Activated CD4-positive, CD25-positive, alpha-beta regulatory T cell (primary cell): ENCODE measurements around the gene KRAS.

ENCODE experiments used
- DNase-seq, 4 experiments: peaks; one replicate each; lab custom pipeline; 2025; lab: John Stamatoyannopoulos, UW

Gene KRAS

DNA sequence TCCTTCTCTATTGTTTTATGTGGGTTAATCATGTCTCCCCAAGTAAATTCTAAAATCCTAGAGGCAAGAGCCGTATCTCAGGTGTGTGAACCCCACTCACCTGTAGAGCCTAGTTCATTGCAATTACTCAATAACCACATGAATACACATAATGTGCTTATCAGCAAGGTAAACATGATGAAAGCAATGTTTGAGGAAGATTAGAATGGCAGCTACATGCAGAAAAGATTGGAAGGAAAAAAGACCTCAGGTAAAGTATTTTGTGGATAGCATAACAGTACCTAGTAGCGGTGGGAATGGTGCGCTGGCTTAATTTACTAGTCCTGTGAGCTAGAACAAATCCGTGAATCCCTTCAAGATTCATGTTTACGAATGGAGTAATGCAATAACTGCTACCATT is 5.3 kb upstream of the KRAS start:
- no peak for DNase-seq

DNA sequence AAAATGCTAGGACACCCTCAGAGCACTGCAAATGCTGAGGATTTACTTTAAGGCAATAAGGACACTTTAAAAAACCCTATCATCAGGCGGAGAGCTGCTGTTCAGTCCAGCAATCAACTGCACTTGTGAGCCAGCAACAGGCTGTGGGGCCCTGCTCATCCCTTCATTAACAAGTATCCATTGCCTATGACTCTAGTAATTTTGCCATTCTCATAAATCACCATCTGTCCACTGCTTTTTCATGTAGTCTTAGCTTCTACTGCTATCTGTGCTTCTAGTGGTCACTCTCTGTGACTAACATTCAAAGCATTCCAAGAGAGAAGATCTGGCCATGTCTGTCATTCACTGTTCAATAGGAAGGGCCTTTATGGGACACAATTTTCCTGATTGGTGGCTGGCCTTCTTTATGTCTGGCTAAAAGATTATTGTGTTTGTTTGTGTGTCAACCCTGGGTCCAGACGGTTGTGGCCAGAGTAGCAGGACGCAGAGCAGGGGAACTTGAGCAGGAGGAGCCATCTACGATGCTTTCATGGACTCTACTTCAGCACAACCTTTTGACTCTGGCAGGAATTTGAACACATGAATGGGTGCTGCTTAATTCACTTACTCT is 3.6 kb upstream of the KRAS start:
- no peak for DNase-seq

DNA sequence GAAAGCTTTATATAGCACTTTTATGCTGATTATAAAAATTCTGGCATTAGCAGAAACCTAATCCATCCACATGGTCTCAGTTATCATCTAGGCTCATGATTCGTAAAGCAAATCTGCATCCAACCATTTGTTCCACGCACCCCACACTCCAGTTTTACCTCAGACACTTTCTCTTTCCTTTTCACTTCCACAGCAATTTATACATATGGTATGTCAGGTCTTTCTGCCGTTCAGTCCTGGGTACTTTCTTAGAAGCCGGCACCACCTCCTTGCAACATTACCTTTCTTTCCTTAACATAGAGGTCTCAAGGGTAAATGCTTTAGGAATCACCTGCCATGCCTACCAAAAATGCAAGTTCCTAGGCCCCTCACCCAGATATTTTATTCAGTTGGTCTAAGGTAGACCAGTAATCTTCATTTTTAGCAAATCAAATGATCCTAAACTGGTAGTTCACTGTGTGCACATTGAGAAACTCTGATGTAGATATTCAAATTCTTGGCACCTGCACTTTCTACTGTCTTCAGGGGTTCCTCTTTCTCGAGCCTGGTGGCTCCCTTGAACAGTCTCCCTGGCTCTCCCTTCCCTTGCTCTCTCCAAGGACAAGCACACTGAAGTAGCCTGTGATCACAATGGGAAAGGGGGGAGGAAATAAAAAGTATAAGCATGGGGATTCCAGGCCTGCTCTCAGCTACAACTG is 2.8 kb upstream of the KRAS start:
- no peak for DNase-seq

DNA sequence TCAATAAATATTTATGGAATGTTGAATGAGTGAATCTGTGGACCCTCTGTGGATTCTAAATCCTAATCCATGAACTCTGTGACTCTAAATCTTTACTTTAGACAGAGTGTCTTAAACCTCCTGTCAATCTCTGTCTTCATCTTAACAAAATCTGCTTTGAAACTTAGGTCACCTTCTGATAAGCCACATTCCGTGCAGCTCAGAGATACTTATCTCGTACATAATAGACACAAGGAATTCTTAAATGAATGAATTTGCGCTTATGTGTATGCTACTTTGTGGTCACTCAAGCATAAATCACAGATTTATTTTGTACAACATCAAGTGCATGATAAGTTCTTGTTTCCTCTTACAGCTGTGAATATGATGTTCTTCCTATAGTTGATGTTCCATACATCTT is 2.2 kb upstream of the KRAS start:
- DNase-seq: no peak

DNA sequence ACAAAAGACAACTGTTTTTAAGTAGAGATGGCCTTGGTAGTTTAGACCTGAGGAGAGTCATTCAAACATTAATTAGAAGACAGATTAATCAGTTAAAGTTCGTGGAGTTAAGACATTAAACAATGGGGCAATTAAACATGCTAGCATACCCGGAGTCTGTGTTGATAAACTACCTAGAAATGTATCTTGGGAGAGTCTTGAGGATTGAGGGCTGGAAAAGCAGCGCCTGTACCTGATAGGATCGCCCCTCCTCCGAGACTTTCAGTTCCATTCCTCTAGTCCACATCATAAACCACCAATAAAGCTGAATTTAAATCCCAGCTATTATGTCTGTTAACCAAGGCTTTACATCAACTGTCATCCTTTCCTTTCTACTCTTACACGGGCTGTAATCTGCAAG is 1.0 kb upstream of the KRAS start:
- no peak for DNase-seq

DNA sequence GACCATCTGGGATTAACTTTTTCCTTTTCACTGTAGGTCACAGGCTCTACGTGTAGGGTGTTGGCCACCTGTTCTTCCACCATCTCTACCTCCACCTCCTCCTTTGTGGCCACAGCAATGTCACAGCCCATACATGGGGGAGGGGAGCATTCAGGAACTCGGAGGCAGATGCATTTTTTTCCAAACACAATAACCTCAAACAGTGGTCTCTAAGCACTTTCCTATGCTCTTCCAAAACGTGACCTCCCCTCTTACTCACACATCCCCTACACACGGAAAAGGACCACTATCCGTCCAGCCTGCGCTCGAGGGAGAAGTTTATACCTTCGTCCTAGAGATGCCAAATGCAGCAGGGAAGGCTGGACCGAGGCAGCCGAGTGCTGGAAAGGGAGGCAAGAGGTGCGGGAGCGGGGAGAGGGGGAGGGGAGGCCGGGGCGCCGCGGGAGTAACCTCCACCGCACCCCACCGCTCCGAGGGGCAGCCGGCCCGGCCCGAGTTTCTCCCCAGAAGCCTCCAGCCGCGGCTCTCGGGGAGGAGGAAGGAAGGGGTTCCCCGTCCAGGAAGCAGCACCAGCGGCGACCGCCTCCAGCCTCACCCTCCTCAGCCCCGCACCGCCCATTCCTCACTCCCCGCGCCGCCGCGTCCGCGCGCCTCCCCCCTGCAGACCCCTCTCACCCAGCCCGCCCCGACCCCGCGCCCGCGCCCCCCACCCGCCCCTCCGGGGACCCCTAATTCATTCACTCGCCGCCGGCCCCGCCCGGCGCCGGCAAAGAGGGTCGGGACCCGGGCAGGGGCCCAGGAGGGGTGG is 594 bp downstream of the KRAS start:
- peak in 2 of 4 experiments; percentile 12 to 15 for DNase-seq

DNA sequence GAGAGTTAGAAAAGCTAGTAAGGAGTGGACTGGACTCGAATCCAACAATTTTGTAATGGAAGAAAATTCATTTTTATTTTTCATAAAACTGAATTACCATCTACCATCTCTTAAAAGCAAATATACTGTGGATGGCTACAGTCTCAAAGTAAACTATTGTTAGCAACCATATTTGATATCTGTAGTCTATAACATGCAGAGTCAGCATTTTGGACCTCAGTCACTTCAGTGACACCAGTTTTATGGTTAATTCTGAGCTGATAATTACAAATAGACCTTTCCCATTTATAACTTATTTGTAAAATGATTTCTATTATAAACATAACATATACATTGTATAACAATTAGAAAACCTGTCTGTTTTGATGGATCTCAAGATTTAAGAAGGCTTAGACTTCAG is 2.0 kb downstream of the KRAS start:
- DNase-seq: no peak

DNA sequence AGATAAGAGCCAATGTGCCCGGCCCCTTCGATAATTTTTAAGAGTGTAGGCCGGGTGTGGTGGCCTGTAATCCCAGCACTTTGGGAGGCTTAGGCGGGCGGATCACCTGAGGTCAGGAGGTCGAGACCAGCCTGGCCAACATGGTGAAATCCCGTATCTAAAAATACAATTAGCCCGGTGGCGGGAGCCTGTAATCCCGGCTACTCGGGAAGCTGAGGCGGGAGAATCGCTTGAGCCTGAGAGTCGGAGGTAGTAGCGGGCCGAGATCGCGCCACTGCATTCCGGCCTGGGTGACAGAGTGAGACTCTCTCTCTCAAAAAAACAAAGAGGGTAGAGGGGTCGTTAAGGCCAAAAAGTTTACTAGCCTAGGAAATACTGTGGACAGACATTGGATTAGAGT is 2.6 kb downstream of the KRAS start:
- no peak for DNase-seq

DNA sequence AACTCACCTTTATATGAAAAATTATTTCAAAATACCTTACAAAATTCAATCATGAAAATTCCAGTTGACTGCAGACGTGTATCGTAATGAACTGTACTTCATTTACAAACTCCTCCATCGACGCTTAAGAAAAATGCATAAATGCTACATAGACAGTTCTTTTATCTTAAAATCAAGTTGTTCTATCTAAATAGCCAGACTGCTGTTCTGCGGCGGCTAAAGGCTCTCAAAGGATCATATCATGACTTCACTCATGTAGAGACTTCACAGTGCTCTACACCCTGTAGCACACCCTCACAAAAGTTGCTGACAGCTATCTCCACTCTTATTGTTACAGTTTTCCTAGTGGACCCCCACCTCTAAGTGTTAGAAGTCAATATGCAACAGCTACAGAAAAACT is 5.2 kb downstream of the KRAS start:
- no peak for DNase-seq

DNA sequence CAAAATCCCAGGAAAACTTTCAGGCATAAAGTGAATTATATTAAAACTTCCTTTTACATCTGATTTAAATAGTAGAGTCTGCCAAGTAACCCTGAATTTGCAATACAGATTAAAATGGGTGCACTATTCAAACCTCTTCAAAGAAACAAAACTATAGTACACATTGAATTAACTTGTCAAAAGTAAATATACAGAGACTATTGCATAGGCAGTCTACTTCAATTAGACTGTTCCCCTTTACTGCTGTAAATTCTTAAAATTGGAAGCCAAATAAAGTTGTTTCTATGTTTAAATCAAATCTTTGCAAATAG is 7.1 kb downstream of the KRAS start:
- no peak for DNase-seq

DNA sequence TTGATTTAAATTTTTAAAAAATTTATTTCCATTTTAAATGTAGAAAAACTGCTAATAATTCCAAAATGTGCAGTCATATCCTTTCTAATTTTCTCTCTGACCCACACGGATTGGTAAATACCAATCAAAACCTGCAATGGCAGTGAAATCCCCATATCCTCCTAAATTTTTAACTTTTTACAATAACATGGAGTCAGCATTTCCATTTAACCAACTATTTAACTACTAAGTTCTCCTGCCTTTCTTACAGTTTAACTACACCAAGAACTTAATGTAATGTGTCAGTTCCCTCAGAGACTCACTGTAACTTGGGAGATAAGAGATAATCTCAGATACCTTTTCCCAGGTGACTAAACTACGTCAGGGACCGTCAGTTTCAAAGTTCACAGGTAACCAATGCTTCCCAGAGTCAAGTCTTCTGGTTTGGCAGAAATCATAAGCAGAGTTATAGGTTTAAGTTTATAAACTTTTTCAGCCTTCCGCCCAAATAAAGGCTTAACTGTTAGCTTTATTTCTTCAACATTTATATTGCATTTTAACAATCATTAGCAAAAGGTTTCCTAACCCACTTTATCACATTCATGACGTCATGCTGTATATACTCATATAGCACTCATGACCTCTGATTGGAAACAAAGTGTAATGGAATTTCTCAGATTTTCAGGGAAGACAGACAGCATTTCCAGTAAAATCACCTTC is 7.6 kb downstream of the KRAS start:
- no peak for DNase-seq

DNA sequence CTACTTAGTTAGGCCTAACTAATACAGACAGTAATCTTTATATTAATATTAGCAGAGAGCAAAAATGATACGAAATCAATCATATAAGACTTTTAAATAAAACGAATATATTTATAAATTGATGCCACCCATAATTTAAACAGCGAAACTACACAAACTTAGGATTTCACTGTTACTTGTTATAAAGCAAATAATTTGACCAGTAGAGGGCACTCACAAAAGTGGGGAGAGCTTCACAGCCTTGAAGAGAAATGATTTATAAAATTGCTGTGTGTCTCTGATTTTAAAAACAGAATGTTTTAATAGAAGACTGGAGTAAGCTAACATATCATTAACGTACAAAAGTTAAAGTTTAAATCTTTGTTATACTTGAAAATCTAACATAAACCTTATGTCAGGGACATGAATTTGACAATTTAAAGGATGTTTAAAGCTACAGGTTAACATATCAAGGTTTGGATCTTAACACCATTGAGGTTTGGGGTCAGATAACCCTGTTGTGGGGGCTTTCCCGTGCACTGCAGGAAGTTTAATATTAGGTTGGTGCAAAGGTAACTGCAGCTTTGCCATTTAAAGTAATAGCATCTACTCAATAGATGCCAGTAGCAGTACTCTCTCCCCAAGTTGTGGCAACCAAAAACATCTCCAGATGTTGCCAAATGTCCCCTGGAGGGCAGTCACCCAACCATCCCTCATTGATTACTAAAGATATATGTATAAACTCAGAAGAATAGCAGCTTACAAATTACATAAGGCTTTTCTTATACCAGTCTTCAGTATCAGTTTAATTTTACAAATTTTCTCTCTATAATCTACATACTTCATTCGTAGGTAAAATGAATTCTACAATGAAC is 9.3 kb downstream of the KRAS start:
- DNase-seq: no peak

DNA sequence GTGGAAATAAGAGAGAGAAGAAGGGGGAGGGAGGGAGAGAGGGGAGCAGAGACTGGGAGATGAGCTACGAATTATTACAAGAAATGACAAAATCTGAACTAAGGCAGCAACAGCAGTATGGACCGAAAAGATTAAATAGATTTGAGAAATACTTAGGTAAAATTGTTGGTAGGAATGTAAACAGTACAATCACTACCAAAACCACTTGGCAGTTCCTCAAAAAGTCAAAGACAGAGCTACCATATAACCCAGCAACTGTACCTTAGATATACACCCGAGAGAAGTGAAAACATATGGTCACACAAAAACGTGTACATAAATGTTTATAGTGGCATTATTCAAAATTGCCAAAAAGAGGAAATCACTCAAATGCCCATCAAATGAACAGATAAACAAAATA is 14.1 kb downstream of the KRAS start:
- DNase-seq: no peak

DNA sequence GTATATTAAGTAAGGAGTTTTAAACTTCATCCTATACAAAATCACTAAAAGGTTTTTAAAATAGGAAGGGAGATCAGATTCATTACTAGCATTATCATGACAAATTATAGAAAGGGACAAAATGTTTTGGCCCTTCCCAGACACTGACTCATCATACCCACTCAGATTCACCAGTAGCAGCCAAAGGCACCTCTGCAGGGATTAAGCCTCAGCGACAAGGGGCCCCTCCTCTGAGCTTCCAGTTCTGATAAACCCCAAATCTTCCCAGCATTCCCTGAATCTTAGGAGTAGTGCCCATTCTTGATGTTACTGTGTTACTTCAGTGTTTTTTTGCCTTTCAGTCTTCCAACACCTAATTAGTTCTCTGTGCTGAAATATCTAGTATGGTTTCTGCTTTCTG is 14.5 kb downstream of the KRAS start:
- no peak for DNase-seq

DNA sequence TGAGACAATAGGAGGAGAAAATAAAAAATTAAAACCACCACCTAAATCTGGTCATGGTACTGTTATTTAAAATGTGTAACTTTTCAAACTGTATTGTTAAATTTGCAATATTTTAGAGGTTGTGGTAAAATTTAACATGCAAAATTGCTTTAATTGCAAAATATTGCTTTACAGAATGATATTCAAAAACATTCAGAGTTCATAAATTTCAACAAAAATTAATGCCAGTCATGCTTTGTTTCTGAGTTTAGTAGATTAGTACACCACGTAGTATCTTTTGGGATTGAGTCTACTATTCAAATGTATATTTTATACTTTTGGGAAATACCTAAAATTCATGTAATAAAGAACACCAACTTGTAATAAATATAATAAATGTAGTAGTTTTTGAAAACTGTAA is 37.4 kb downstream of the KRAS start:
- DNase-seq: no peak

DNA sequence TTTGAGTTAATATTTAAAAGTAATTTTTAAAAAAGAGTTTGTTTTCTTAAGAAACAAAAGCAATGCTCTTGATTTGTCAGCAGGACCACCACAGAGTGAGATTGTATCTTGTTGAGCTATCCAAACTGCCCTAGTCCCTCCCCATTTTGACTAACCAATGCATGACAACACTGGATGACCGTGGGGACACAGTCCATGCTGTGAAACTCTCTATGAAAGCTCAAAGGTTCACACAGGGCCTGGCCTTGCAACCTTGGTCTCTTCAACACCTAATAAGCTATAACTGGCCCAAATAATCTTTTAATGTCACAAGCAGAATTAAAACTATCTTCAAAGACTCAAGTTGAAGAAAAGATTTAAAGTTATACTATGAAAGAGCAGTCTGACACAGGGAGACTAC is 42.2 kb downstream of the KRAS start:
- DNase-seq: no peak

DNA sequence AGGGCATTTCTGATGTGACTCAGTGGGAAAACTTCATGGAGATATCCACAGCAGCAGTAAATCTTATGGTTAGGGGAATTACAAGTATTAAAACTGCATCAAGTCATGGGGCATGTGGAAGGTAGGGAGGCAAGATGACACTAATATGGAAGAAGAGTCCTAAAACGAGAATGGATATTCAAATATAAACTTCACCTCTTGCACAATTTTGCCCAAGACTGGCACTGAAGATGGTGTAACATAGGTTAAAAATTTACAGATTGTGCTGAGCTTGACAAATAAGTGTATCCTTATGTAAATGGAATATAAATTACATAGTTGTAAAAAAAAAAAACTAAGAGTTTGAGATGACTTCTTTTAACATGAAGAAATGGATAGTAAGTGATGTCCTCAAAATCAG is 42.9 kb downstream of the KRAS start:
- DNase-seq: no peak

DNA sequence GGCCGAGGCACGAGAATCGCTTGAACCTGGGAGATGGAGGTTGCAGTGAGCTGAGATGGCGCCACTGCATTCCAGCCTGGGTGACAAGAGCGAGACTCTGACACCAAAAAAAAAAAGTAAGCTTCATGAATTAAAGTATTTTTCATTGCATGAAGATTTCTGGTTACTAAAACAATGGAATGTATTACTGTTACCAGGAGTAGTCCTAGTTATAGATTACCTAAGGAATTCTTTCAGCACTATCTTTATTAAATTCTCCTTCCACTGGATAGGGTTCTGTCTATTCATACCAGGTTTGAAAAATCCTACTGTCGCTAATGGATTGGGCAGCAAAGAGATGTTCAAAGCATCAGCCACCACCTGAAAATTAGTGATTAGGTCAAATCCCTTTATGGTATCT is 43.3 kb downstream of the KRAS start:
- DNase-seq: no peak

DNA sequence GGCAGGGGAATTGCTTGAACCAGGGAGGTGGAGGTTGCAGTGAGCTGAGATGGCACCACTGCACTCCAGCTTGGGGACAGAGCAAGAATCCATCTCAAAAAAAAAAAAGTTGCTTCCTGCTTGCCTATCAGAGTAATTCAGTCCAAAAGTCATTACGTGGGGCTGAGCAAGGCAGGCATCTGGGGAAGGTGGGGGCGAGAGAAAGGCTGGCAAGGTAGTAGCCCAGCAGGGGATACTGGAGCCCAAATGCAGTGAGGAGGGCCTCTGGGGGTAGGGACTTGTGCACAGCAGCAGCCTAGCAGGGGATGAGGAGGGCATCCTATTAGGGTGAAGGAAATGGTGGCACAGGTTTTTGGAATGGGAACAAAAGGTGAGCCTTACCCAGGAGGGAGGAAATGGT is 48.6 kb downstream of the KRAS start:
- no peak for DNase-seq

DNA sequence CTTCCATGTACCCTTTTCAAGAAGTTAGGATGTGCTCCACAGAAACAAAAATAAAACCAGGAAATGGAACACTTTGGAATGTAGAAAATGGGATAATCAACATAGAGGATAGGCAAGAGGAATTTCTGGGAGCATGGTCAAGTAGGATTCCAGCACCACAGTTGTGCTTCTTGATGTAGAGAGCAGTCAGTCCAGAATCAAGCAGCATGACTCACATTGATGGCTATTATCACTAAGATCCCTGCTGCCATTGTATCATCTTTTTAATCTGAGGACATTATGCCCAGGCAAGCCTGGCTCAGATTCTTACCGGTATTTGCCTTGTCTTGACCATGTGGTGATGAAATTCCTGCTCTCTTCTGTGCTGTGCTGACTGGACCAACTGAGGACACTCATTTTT is 50.0 kb downstream of the KRAS start:
- DNase-seq: no peak

DNA sequence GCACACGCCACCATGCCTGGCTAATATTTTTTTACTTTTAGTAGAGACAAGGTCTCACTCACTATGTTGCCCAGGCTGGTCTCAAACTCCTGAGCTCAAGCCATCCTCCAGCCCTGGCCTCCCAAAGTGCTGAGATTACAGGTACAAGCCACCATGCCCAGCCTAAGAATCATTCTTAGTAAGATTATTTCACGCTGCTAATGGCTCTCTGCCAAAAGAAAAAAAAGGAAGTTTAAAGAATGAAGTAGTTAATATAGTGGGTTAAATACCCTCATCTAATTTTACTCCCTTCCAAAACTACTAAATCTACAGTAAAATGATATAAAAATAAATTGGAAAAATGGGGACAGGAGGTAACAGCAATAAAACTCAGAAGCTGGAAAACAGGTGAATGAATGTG is 53.1 kb downstream of the KRAS start:
- no peak for DNase-seq
